HepG2 (cell line): Measurements from ENCODE around the gene LRP1-AS. TPM values are rescaled to one million over a fixed set of nuclear protein-coding genes. Genes with fewer than 3 reads are reported as not detected.

Experiments
- ATAC-seq: fragments of 200-7000 bp; cut with Tn5 transposase; 3 replicates; pipeline ENCODE4 v1.9.1; 2020; ENCODE audit warnings: mild to moderate bottlenecking, moderate library complexity
- BruUV-seq: library from RNA; stranded (reverse); fragments of 400-500 nt; replicated peaks from 2 replicates; lab custom pipeline; 2021; lab: Mats Ljungman, UMichigan
- CTCF ChIA-PET: fragments of 300-600 bp; formaldehyde crosslinking; extraction: SDS; loops from one replicate; lab custom pipeline; 2021; ENCODE audit warnings: low total read pairs, inconsistent platforms, low intra/inter-chr PET ratio; lab: Yijun Ruan, JAX
- POLR2A ChIA-PET: fragments of 350-600 bp; sonication (Branson Sonifier 250); formaldehyde crosslinking; loops from one replicate; lab custom pipeline; 2020; ENCODE audit warnings: antibody characterized with exemption, inconsistent platforms; lab: Yijun Ruan, JAX
- DNase-seq: peaks from one replicate; pipeline ENCODE4 v3.0.0-alpha.2; 2015; ENCODE audit warnings: low spot score
- FAIRE-seq: peaks from 3 replicates; lab custom pipeline; 2011; peaks lifted over from hg19 to GRCh38; lab: Jason Lieb, UNC
- H2AFZ ChIP-seq: one replicate; pipeline ENCODE4 v1.6.1; 2011; ENCODE audit warnings: low read length, inconsistent platforms
- H3K27ac ChIP-seq: fragments of 300-600 bp; 3 replicates; pipeline ENCODE4 v1.8.0; 2011; ENCODE audit warnings: mixed run types, mild to moderate bottlenecking, mixed read lengths, low read length, inconsistent platforms; ENCODE audit not compliant: insufficient read depth; ENCODE audit errors: extremely low read length
- H3K27me3 ChIP-seq, 2 experiments: fragments of 200-600 bp in 1 of 2; 2 replicates in 1 of 2; 3 replicates in 1 of 2; pipeline versions ENCODE4 v1.6.0 to v1.8.0; 2011; ENCODE audit warnings: low read length in 2 of 2, mild to moderate bottlenecking in 2 of 2, moderate library complexity in 2 of 2, inconsistent platforms in 1 of 2; ENCODE audit not compliant: insufficient read depth in 2 of 2, control insufficient read depth in 1 of 2
- H3K36me3 ChIP-seq, 2 experiments: fragments of 200-600 bp in 1 of 2; replicated peaks in 1 of 2; 2 replicates in 1 of 2; 3 replicates in 1 of 2; pipeline versions ENCODE4 v1.5.1 to v1.8.0; 2011; ENCODE audit warnings: low read length in 2 of 2, inconsistent platforms in 1 of 2; ENCODE audit not compliant: insufficient read depth in 2 of 2, control insufficient read depth in 1 of 2
- H3K4me1 ChIP-seq: 2 replicates; pipeline ENCODE4 v1.5.1; 2012; ENCODE audit warnings: low read length, inconsistent platforms; ENCODE audit not compliant: insufficient read depth
- H3K4me2 ChIP-seq: 2 replicates; pipeline ENCODE4 v1.6.0; 2011; ENCODE audit warnings: low read depth, low read length, inconsistent platforms
- H3K4me3 ChIP-seq, 3 experiments: fragments of 200-600 bp in 1 of 3; sonication (generic), shearing (Covaris generic) in 1 of 3; replicated peaks in 1 of 3; 2 replicates each; pipeline ENCODE4 v1.5.1; 2011 to 2016; ENCODE audit warnings: low read length in 3 of 3, inconsistent platforms in 2 of 3, low read depth in 2 of 3, mild to moderate bottlenecking in 2 of 3, control low read depth in 1 of 3, mixed read lengths in 1 of 3; ENCODE audit not compliant: insufficient read depth in 1 of 3
- H3K79me2 ChIP-seq: one replicate; pipeline ENCODE4 v1.6.1; 2011; ENCODE audit warnings: low read length, inconsistent platforms; ENCODE audit not compliant: insufficient read depth
- H3K9ac ChIP-seq: 2 replicates; pipeline ENCODE4 v1.6.0; 2011; ENCODE audit warnings: mild to moderate bottlenecking, low read depth, low read length, inconsistent platforms; ENCODE audit not compliant: insufficient read depth
- H3K9me3 ChIP-seq: 2 replicates; pipeline ENCODE4 v1.5.1; 2012; ENCODE audit warnings: mild to moderate bottlenecking, low read length
- H4K20me1 ChIP-seq: 2 replicates; pipeline ENCODE4 v1.6.0; 2011; ENCODE audit warnings: inconsistent platforms, mild to moderate bottlenecking, low read length, moderate library complexity; ENCODE audit not compliant: insufficient read depth
- CENPX ChIP-seq: sonication (generic); formaldehyde crosslinking; IDR thresholded peaks from 2 replicates; pipeline ENCODE4 v1.9.0; 2021; ENCODE audit warnings: mild to moderate bottlenecking, missing genetic modification reagents, moderate library complexity
- GMEB1 ChIP-seq: sonication (generic); formaldehyde crosslinking; IDR thresholded peaks from 2 replicates; pipeline ENCODE4 v1.5.1; 2020; ENCODE audit warnings: missing genetic modification reagents, mild to moderate bottlenecking, borderline replicate concordance
- NFRKB ChIP-seq: fragments of 450-650 bp; IDR thresholded peaks from 2 replicates; pipeline ENCODE4 v1.6.1; 2017
- SKI ChIP-seq: fragments of 450-650 bp; IDR thresholded peaks from one replicate; pipeline ENCODE4 v1.6.1; 2018; ENCODE audit warnings: mild to moderate bottlenecking; ENCODE audit not compliant: partially characterized antibody
- ZNF549 ChIP-seq: sonication (generic); formaldehyde crosslinking; IDR thresholded peaks from 2 replicates; pipeline ENCODE4 v1.5.0; 2020; ENCODE audit warnings: missing genetic modification reagents
- ZNF790 ChIP-seq: sonication (generic); formaldehyde crosslinking; IDR thresholded peaks from 2 replicates; pipeline ENCODE4 v1.8.0; 2022; ENCODE audit warnings: missing genetic modification reagents, mild to moderate bottlenecking, borderline replicate concordance
- WGBS: methylation state at CpG from one replicate; pipeline ENCODE4 v1.1.6; 2017; ENCODE audit warnings: low lambda C conversion rate; 5-methylcytosine and 5-hydroxymethylcytosine counted together
- in situ Hi-C: cut with HindIII; loops from 2 replicates; pipeline ENCODE4 v1.10.0; 2017; ENCODE audit warnings: low pct_unique_long_range_greater_than_20kb; ENCODE audit not compliant: extremely low pct_ligation_motif_present
- intact Hi-C: fragments of 100-400 bp; cut with micrococcal nuclease; formaldehyde crosslinking; loops from one replicate; pipeline ENCODE4 v1.10.0; 2022; ENCODE audit not compliant: unreplicated experiment
- polyA plus RNA-seq, 8 experiments: library from polyadenylated mRNA; depleted of rRNA in 3 of 8; stranded (reverse) in 7 of 8; unstranded in 1 of 8; fragments of >200 nt; fragmentation: Illumina TruSeq in 4 of 8; extraction: Trizol in 4 of 8; gene quantifications; 2 replicates each; pipeline versions ENCODE4 v1.2.1 to v1.2.3, GENCODE V29; 2011 to 2016; ENCODE audit warnings: low read depth in 4 of 8, missing spikeins in 1 of 8, mixed read lengths in 1 of 8; ENCODE audit not compliant: insufficient read depth in 1 of 8
- total RNA-seq, 5 experiments: library from RNA; depleted of rRNA; stranded (reverse); fragments of >200 nt; fragmentation: Illumina TruSeq; extraction: Trizol; gene quantifications; 2 replicates each; pipeline ENCODE4 v1.2.3, GENCODE V29; 2016; ENCODE audit warnings: low read depth in 1 of 5
- TF ChIP-seq, protein P1 (sequence below): sonication (generic); formaldehyde crosslinking; conservative IDR thresholded peaks from 2 replicates; pipeline ENCODE4 v1.8.0; 2022; ENCODE audit warnings: missing genetic modification reagents

LRP1-AS gene
- total and polyA plus RNA-seq, 2 of the 13 experiments (the other 11 are each of a cell fraction or from before 2014, with no cell fraction given), result 0.20 TPM; not detected in 1

DNA sequence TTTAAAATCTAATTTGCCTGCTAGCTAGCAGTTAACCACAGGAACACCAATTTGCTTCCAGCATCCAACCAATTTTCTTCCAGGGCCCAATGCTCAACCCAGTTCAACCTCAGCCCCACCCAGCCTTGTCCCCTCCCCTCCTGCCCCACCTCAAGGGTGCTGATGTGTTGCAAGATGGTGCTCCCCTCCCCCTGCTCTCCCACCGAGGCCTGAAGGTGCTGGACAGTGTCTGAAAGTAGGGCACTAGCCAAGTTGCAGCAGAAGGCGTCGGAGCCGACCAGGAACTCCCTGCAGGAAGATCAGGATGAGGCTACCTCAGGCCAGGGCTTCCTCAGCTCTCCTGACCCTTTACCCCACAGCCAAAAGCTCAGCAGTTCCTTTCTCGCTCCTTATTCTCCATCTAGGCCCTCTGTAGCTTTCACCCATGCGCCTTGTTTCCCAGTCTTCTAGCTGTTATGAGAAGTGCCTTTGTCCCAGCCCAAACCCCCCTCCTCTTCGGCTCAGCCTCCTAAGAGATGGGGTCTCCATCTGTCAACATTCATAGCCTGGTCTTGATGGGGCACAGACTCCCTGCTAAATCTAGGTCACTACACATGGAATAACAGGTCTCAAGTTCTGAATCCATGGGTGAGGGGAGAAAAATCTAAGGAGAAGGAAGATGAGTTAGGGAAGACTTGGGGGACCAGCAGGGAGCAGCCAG lies 39.8 kb downstream of the LRP1-AS start:
- intact Hi-C loops, result no loop called here
- CTCF ChIA-PET, result no interaction called here
- H3K79me2 ChIP-seq, result no peaks in the 10 kb centered on the region

More for the DNA sequence above, 39.8 kb downstream of the LRP1-AS start:
- Histone ChIP-seq H4K20me1 (no peaks in the 10 kb centered on the region), H3K36me3 (peaks cover 11 to 16% of the 10 kb centered on the region in 2 experiments; a peak in 4 of 5 replicates), H3K4me2 (no peak overlapping the region), H3K9me3 (no peaks in the 10 kb centered on the region), H3K27me3 (no peaks in the 10 kb centered on the region; a peak in 1 of 5 replicates), H3K4me3 (no peak overlapping the region), H3K27ac (no peak overlapping the region), H3K4me1 (peaks cover 43% of the 10 kb centered on the region), H3K9ac (no peak overlapping the region), H2AFZ (no peak overlapping the region)
- FAIRE-seq (no peak), ATAC-seq (no peak), DNase-seq (no peak)
- BruUV-seq, result no TSS peak
- in situ Hi-C loops, result no loop called here
- TF ChIP-seq NFRKB (no peak), SKI (no peak), CENPX (CRISPR knock-in tag) (no peak), GMEB1 (CRISPR knock-in tag) (no peak), ZNF790 (CRISPR knock-in tag) (no peak), ZNF549 (CRISPR knock-in tag) (no peak)
- TF ChIP-seq, protein P1, sequence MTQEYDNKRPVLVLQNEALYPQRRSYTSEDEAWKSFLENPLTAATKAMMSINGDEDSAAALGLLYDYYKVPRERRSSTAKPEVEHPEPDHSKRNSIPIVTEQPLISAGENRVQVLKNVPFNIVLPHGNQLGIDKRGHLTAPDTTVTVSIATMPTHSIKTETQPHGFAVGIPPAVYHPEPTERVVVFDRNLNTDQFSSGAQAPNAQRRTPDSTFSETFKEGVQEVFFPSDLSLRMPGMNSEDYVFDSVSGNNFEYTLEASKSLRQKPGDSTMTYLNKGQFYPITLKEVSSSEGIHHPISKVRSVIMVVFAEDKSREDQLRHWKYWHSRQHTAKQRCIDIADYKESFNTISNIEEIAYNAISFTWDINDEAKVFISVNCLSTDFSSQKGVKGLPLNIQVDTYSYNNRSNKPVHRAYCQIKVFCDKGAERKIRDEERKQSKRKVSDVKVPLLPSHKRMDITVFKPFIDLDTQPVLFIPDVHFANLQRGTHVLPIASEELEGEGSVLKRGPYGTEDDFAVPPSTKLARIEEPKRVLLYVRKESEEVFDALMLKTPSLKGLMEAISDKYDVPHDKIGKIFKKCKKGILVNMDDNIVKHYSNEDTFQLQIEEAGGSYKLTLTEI (CRISPR knock-in tag), result no peak
- WGBS, result 98% methylated on average over 3 of the region's 7 CpGs
- POLR2A ChIA-PET, result interaction anchor here (1.4 to 5.9 kb wide), 3 partner anchors 10 to 19 kb away, joined by 3 to 184 read pairs (median 3); partner anchors contain the start of gene NAB2
